Measurements from ENCODE around the gene TRIM45.

GRCh38 chr1:117128323-117129079 lies 7.0 kb upstream of the TRIM45 start:
- peak; percentile 42 to 51 for TF ChIP-seq CTCF (conservative IDR thresholded peaks at IDR 0.05 in 1 of 2, IDR thresholded peaks at IDR 0.05 in 1 of 2; ENCODE audit: low read depth in 1 of 2, low read length in 2 of 2)
- no peak for TF ChIP-seq EZH2 (IDR thresholded peaks at IDR 0.05; ENCODE audit: low read length, missing control alignments)
